HEK293 (cell line): ENCODE measurements around the gene MESP2.

Source experiments
- CTCF ChIA-PET: fragments of 350-600 bp; formaldehyde crosslinking; extraction: SDS; loops from one replicate; lab custom pipeline; 2021; ENCODE audit warnings: antibody characterized with exemption; lab: Yijun Ruan, JAX
- POLR2A ChIA-PET: fragments of 300-600 bp; formaldehyde crosslinking; extraction: SDS; loops from one replicate; lab custom pipeline; 2020; ENCODE audit warnings: antibody characterized with exemption, inconsistent platforms; lab: Yijun Ruan, JAX
- H3K27ac ChIP-seq: fragments of 200-500 bp; sonication (Bioruptor generic); 2 replicates; pipeline ENCODE4 v1.5.1; 2014; ENCODE audit warnings: low read depth, low read length, control low read depth, inconsistent platforms; ENCODE audit errors: extremely low read depth
- H3K36me3 ChIP-seq, 2 experiments: fragments of 200-500 bp in 1 of 2; sonication (Bioruptor generic) in 1 of 2; 1 replicate in 1 of 2; 2 replicates in 1 of 2; pipeline ENCODE4 v1.5.1; 2014 to 2017; ENCODE audit warnings: inconsistent platforms in 2 of 2, low read length in 2 of 2; ENCODE audit not compliant: control insufficient read depth in 2 of 2, insufficient read depth in 1 of 2
- H3K4me1 ChIP-seq: fragments of 200-500 bp; sonication (Bioruptor generic); 2 replicates; pipeline ENCODE4 v1.5.1; 2014; ENCODE audit warnings: mild to moderate bottlenecking, low read length, inconsistent platforms; ENCODE audit not compliant: control insufficient read depth, insufficient read depth
- H3K4me3 ChIP-seq: 2 replicates; pipeline ENCODE4 v1.5.1; 2011; ENCODE audit warnings: low read depth, mild to moderate bottlenecking, control low read depth, low read length, moderate library complexity
- H3K9me3 ChIP-seq: fragments of 200-500 bp; sonication (Bioruptor generic); 2 replicates; pipeline ENCODE4 v1.5.1; 2014; ENCODE audit warnings: low read depth, low read length, inconsistent platforms; ENCODE audit not compliant: control insufficient read depth, insufficient read depth
- HOXA7 ChIP-seq: sonication (generic); formaldehyde crosslinking; IDR thresholded peaks from 2 replicates; pipeline ENCODE4 v1.8.1; 2022; ENCODE audit warnings: missing genetic modification reagents, borderline replicate concordance
- KLF8 ChIP-seq: fragments of 450-650 bp; formaldehyde crosslinking; IDR thresholded peaks from 2 replicates; pipeline ENCODE4 v1.5.1; 2016; ENCODE audit warnings: missing biosample characterization, missing genetic modification characterization
- MZF1 ChIP-seq: fragments of 450-650 bp; formaldehyde crosslinking; IDR thresholded peaks from 2 replicates; pipeline ENCODE4 v1.5.1; 2017; ENCODE audit warnings: missing biosample characterization, missing genetic modification characterization, borderline replicate concordance
- PRDM4 ChIP-seq: fragments of 450-650 bp; formaldehyde crosslinking; IDR thresholded peaks from 2 replicates; pipeline ENCODE4 v1.5.1; 2017; ENCODE audit warnings: missing biosample characterization, missing genetic modification characterization
- ZFP37 ChIP-seq: fragments of 450-650 bp; formaldehyde crosslinking; IDR thresholded peaks from 2 replicates; pipeline ENCODE4 v1.5.1; 2016; ENCODE audit warnings: missing biosample characterization, missing genetic modification characterization
- ZFP41 ChIP-seq: fragments of 450-650 bp; formaldehyde crosslinking; IDR thresholded peaks from 2 replicates; pipeline ENCODE4 v1.5.1; 2016; ENCODE audit warnings: missing biosample characterization, missing genetic modification characterization, borderline replicate concordance
- ZFP69B ChIP-seq: fragments of 450-650 bp; formaldehyde crosslinking; IDR thresholded peaks from 2 replicates; pipeline ENCODE4 v1.5.1; 2016; ENCODE audit warnings: missing biosample characterization, missing genetic modification characterization
- ZNF146 ChIP-seq: fragments of 450-650 bp; formaldehyde crosslinking; IDR thresholded peaks from 2 replicates; pipeline ENCODE4 v1.5.1; 2016; ENCODE audit warnings: missing biosample characterization, missing genetic modification characterization
- ZNF155 ChIP-seq: fragments of 450-650 bp; formaldehyde crosslinking; IDR thresholded peaks from 2 replicates; pipeline ENCODE4 v1.5.1; 2016; ENCODE audit warnings: missing biosample characterization, missing genetic modification characterization
- ZNF280C ChIP-seq: fragments of 450-650 bp; formaldehyde crosslinking; IDR thresholded peaks from 2 replicates; pipeline ENCODE4 v1.5.1; 2016; ENCODE audit warnings: missing biosample characterization, missing genetic modification characterization
- ZNF292 ChIP-seq: fragments of 450-650 bp; formaldehyde crosslinking; IDR thresholded peaks from 2 replicates; pipeline ENCODE4 v1.5.1; 2016; ENCODE audit warnings: low read depth, missing biosample characterization, missing genetic modification characterization, borderline replicate concordance
- ZNF416 ChIP-seq: fragments of 450-650 bp; formaldehyde crosslinking; IDR thresholded peaks from 2 replicates; pipeline ENCODE4 v1.5.1; 2016; ENCODE audit warnings: missing biosample characterization, missing genetic modification characterization
- ZNF585B ChIP-seq: fragments of 450-650 bp; formaldehyde crosslinking; IDR thresholded peaks from 2 replicates; pipeline ENCODE4 v1.5.1; 2016; ENCODE audit warnings: missing biosample characterization, missing genetic modification characterization
- ZNF621 ChIP-seq: fragments of 450-650 bp; formaldehyde crosslinking; IDR thresholded peaks from 2 replicates; pipeline ENCODE4 v1.5.1; 2017; ENCODE audit warnings: missing biosample characterization, missing genetic modification characterization
- ZNF785 ChIP-seq: fragments of 450-650 bp; formaldehyde crosslinking; IDR thresholded peaks from 2 replicates; pipeline ENCODE4 v1.5.1; 2016; ENCODE audit warnings: missing biosample characterization, missing genetic modification characterization
- TF ChIP-seq, protein P1 (sequence below): fragments of 450-650 bp; formaldehyde crosslinking; IDR thresholded peaks from 2 replicates; pipeline ENCODE4 v1.5.1; 2016; ENCODE audit warnings: missing biosample characterization, missing genetic modification characterization, low read depth
- TF ChIP-seq, protein P2 (sequence below): fragments of 450-650 bp; IDR thresholded peaks from 2 replicates; pipeline ENCODE4 v1.5.1; 2018; ENCODE audit warnings: missing biosample characterization, missing genetic modification characterization

The MESP2 gene

DNA sequence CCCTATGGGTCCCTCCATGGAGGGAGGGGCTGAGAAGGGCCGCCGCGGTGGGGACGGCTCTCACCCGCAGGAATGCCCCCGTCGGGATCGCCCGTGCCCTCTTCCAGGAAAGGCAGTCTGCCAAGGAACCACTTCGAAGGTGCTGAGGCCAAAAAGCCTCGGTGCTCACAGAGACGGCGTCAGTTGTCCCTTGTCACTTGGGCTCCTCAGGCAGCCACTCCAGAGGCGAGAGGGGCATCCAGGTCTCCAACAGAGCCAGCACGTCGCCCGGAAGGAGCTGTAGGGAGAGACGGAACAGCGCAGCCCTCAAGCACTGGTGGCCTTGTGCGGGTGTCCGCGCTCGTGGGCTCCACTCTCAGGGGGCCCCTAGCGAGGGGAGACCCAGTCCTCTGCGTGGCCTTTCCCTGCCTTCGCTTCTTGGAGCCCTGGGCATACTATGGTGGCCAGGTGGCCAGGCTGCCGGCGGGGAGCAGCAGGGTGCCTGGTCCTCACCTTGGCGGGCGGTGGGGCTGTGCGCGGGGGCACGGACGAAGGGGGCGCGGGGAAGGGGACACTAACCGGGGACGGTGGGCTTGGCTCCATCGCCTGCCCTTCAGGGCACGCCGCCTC is 26.1 kb upstream of the MESP2 start:
- POLR2A ChIA-PET, result interaction anchor here (0.7 to 2.1 kb wide), 5 partner anchors 10 to 252 kb away, joined by 3 to 8 read pairs (median 3); partner anchors contain the start of gene AP3S2
- CTCF ChIA-PET, result interaction anchor here (0.6 to 17.0 kb wide), 7 partner anchors 10 to 343 kb away, joined by 3 to 344 read pairs (median 4); no protein-coding TSS in a partner anchor
- peak overlapping the region; percentile 45 for H3K4me3 ChIP-seq

More for the DNA sequence above, 26.1 kb upstream of the MESP2 start:
- Histone ChIP-seq H3K36me3 (no peaks in the 10 kb centered on the region; a peak in 1 of 3 replicates), H3K9me3 (no peaks in the 10 kb centered on the region), H3K27ac (peak overlapping the region; percentile 77; the same call in 1 of the 2 replicates), H3K4me1 (peaks cover 8% of the 10 kb centered on the region; the same call in 1 of the 2 replicates)
- TF ChIP-seq MZF1 (tag by site-specific recombination) (no peak), ZNF621 (no peak), ZNF146 (tag by site-specific recombination) (no peak), KLF8 (tag by site-specific recombination) (no peak), ZNF155 (tag by site-specific recombination) (no peak), ZNF280C (tag by site-specific recombination) (no peak), HOXA7 (CRISPR knock-in tag) (no peak), ZNF585B (tag by site-specific recombination) (no peak), ZNF785 (tag by site-specific recombination) (no peak), ZNF292 (tag by site-specific recombination) (no peak), ZFP69B (tag by site-specific recombination) (no peak), ZNF416 (tag by site-specific recombination) (no peak), ZFP37 (tag by site-specific recombination) (no peak), PRDM4 (no peak), ZFP41 (tag by site-specific recombination) (no peak)
- TF ChIP-seq, protein P1, sequence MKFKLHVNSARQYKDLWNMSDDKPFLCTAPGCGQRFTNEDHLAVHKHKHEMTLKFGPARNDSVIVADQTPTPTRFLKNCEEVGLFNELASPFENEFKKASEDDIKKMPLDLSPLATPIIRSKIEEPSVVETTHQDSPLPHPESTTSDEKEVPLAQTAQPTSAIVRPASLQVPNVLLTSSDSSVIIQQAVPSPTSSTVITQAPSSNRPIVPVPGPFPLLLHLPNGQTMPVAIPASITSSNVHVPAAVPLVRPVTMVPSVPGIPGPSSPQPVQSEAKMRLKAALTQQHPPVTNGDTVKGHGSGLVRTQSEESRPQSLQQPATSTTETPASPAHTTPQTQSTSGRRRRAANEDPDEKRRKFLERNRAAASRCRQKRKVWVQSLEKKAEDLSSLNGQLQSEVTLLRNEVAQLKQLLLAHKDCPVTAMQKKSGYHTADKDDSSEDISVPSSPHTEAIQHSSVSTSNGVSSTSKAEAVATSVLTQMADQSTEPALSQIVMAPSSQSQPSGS (tag by site-specific recombination), result no peak
- TF ChIP-seq, protein P2, sequence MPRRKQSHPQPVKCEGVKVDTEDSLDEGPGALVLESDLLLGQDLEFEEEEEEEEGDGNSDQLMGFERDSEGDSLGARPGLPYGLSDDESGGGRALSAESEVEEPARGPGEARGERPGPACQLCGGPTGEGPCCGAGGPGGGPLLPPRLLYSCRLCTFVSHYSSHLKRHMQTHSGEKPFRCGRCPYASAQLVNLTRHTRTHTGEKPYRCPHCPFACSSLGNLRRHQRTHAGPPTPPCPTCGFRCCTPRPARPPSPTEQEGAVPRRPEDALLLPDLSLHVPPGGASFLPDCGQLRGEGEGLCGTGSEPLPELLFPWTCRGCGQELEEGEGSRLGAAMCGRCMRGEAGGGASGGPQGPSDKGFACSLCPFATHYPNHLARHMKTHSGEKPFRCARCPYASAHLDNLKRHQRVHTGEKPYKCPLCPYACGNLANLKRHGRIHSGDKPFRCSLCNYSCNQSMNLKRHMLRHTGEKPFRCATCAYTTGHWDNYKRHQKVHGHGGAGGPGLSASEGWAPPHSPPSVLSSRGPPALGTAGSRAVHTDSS, result no peak
